Suprapubic skin (tissue), 4 donors: ENCODE measurements around the gene CITED2.

Source experiments
- EP300 ChIP-seq: sonication (generic); formaldehyde crosslinking; IDR thresholded peaks from one replicate; pipeline ENCODE4 v1.6.1; 2017; ENCODE audit warnings: antibody characterized with exemption
- POLR2A ChIP-seq, 2 donors: fragments of 450-650 bp; IDR thresholded peaks; one replicate each; pipeline ENCODE4 v1.6.1; 2017; ENCODE audit warnings: antibody characterized with exemption in 2 of 2, mild to moderate bottlenecking in 2 of 2, moderate library complexity in 2 of 2
- POLR2AphosphoS5 ChIP-seq, 3 donors: sonication (generic); formaldehyde crosslinking; IDR thresholded peaks; one replicate each; pipeline ENCODE4 v1.6.1; 2017; ENCODE audit warnings: antibody characterized with exemption in 3 of 3
- TF ChIP-seq, protein P1 (sequence below), 2 donors: fragments of 200-600 bp in 1 of 2; fragments of 450-650 bp in 1 of 2; sonication (generic) in 1 of 2; IDR thresholded peaks; one replicate each; pipeline ENCODE4 v1.5.1; 2016 to 2019; ENCODE audit warnings: antibody characterized with exemption in 2 of 2, mild to moderate bottlenecking in 1 of 2, moderate library complexity in 1 of 2

DNA sequence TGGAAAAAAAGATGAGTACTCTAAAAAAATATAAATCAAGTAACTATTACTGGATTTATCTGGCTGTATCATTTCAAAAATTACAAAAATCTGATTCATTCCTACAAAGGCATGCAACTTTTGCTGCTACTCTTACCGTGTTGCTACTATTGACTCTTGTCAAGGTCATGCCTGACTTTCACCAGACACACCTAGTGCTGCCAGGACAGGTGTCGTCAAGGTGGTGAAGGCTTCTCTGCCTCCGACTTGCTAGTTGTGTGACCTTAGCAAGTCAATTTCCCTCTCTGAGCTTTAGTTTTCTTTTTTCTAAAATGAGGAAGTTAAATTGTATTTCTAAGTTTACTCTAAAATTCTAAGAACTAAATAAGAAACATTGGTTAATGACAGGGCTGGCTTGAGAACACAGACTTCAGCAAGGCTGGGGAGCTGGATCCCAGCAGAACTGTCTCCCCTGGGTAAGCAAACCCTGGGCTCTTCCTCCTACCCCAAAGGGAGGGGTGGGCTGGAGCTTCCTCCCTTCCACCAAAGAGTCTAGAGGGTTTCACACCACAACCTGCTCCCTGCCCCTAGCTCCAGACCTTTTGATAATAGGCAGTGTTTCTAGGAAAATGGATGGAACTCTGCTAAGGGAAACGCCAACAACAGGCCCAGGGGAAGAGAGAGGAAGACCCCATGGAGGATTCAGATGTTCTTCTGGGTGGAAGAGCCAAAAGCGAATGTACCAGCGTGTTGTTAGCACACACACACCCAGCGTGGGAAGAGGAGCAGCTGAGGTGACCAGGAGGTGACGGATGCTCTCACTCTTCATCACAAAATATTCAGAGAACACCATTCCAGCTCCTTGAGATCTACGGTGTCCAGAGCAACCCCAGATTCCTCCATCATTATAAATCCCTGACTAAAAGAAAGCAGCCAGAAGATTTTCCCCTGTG lies 47.9 kb upstream of the CITED2 start:
- TF ChIP-seq POLR2AphosphoS5 (IDR thresholded peaks at IDR 0.05) (no peak), POLR2A (IDR thresholded peaks at IDR 0.05) (no peak), EP300 (no peak)
- TF ChIP-seq, protein P1, sequence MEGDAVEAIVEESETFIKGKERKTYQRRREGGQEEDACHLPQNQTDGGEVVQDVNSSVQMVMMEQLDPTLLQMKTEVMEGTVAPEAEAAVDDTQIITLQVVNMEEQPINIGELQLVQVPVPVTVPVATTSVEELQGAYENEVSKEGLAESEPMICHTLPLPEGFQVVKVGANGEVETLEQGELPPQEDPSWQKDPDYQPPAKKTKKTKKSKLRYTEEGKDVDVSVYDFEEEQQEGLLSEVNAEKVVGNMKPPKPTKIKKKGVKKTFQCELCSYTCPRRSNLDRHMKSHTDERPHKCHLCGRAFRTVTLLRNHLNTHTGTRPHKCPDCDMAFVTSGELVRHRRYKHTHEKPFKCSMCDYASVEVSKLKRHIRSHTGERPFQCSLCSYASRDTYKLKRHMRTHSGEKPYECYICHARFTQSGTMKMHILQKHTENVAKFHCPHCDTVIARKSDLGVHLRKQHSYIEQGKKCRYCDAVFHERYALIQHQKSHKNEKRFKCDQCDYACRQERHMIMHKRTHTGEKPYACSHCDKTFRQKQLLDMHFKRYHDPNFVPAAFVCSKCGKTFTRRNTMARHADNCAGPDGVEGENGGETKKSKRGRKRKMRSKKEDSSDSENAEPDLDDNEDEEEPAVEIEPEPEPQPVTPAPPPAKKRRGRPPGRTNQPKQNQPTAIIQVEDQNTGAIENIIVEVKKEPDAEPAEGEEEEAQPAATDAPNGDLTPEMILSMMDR (IDR thresholded peaks at IDR 0.05), result no peak
